B cell (primary cell): Measurements from ENCODE around the gene RAD51B. TPM values are rescaled to one million over a fixed set of nuclear protein-coding genes. Genes with fewer than 3 reads are reported as not detected.

Experiments used
- ATAC-seq: fragments of 200-7000 bp; cut with Tn5 transposase; one replicate; pipeline ENCODE4 v1.10.0; 2021; ENCODE audit warnings: low read depth, mild to moderate bottlenecking, moderate number of reproducible peaks, moderate library complexity
- CTCF ChIA-PET: fragments of 350-600 bp; sonication (Branson Sonifier 250); formaldehyde crosslinking; loops from one replicate; lab custom pipeline; 2021; ENCODE audit warnings: antibody characterized with exemption, inconsistent platforms; lab: Charles Lee
- POLR2A ChIA-PET: fragments of 350-600 bp; sonication (Branson Sonifier 250); formaldehyde crosslinking; loops from one replicate; lab custom pipeline; 2021; ENCODE audit warnings: antibody characterized with exemption; lab: Charles Lee
- DNase-seq: peaks from one replicate; pipeline ENCODE4 v3.0.0; 2013
- H2AFZ ChIP-seq: 2 replicates; pipeline ENCODE4 v1.6.1; 2012; ENCODE audit warnings: mild to moderate bottlenecking, low read depth, low read length; ENCODE audit not compliant: insufficient read depth, poor library complexity, severe bottlenecking
- H3K27ac ChIP-seq, 2 donors: 1 replicate in 1 of 2; 2 replicates in 1 of 2; pipeline ENCODE4 v1.5.1; 2012 to 2013; ENCODE audit warnings: low read length in 2 of 2, mild to moderate bottlenecking in 2 of 2, moderate library complexity in 1 of 2
- H3K27me3 ChIP-seq, 4 experiments: fragments of 200-600 bp in 1 of 4; sonication (generic) in 1 of 4; replicated peaks in 1 of 4; 1 replicate in 2 of 4; 2 replicates in 2 of 4; pipeline versions ENCODE4 v1.6.1 to v1.7.0; 2013 to 2016; ENCODE audit warnings: low read length in 3 of 4, mild to moderate bottlenecking in 2 of 4, mixed read lengths in 1 of 4, moderate library complexity in 1 of 4; ENCODE audit not compliant: insufficient read depth in 4 of 4, control insufficient read depth in 3 of 4; ENCODE audit errors: control extremely low read depth in 1 of 4
- H3K36me3 ChIP-seq, 2 experiments: replicated peaks in 1 of 2; 1 replicate in 1 of 2; 2 replicates in 1 of 2; pipeline versions ENCODE4 v1.6.1 to v1.7.1; 2013; ENCODE audit warnings: low read length in 1 of 2; ENCODE audit not compliant: insufficient read depth in 2 of 2, control insufficient read depth in 1 of 2; ENCODE audit errors: control extremely low read depth in 1 of 2, extremely low read depth in 1 of 2
- H3K4me1 ChIP-seq, 2 donors: fragments of 200-600 bp in 1 of 2; sonication (generic) in 1 of 2; 1 replicate in 1 of 2; 2 replicates in 1 of 2; pipeline versions ENCODE4 v1.5.1 to v1.6.1; 2013 to 2017; ENCODE audit warnings: low read length in 2 of 2; ENCODE audit not compliant: control insufficient read depth in 2 of 2, insufficient read depth in 2 of 2
- H3K4me2 ChIP-seq: replicated peaks from 2 replicates; pipeline ENCODE3; 2012; ENCODE audit warnings: mild to moderate bottlenecking, low read depth, low read length; ENCODE audit not compliant: poor library complexity, severe bottlenecking
- H3K4me3 ChIP-seq, 5 experiments: fragments of 200-600 bp in 1 of 5; sonication (generic) in 1 of 5; 1 replicate in 3 of 5; 2 replicates in 2 of 5; pipeline versions ENCODE4 v1.5.1 to v1.7.0; 2011 to 2016; ENCODE audit warnings: low read length in 4 of 5, mild to moderate bottlenecking in 4 of 5, low read depth in 2 of 5, control low read depth in 1 of 5, moderate library complexity in 1 of 5; ENCODE audit not compliant: insufficient read depth in 1 of 5; ENCODE audit errors: control extremely low read depth in 1 of 5, extremely low read depth in 1 of 5
- H3K79me2 ChIP-seq: fragments of 200-600 bp; sonication (generic); one replicate; pipeline ENCODE4 v1.6.0; 2016; ENCODE audit warnings: low read length; ENCODE audit not compliant: control insufficient read depth, insufficient read depth
- H3K9ac ChIP-seq: fragments of 200-600 bp; sonication (generic); 2 replicates; pipeline ENCODE4 v1.6.1; 2017; ENCODE audit warnings: mild to moderate bottlenecking, low read length, moderate library complexity
- H3K9me3 ChIP-seq, 3 donors: one replicate each; pipeline versions ENCODE4 v1.6.1 to v1.7.1; 2013; ENCODE audit warnings: low read length in 2 of 3; ENCODE audit not compliant: control insufficient read depth in 2 of 3, insufficient read depth in 1 of 3; ENCODE audit errors: control extremely low read depth in 1 of 3
- H4K20me1 ChIP-seq: 2 replicates; pipeline ENCODE4 v1.6.0; 2012; ENCODE audit warnings: mild to moderate bottlenecking, low read length; ENCODE audit not compliant: insufficient read depth, control insufficient read depth, poor library complexity, severe bottlenecking
- H3K27ac Mint-ChIP-seq: one replicate; pipeline ENCODE4 v1.8.0; 2021; ENCODE audit warnings: mixed read lengths
- H3K27me3 Mint-ChIP-seq: one replicate; pipeline ENCODE4 v1.8.0; 2021; ENCODE audit warnings: mixed read lengths
- H3K4me1 Mint-ChIP-seq: one replicate; pipeline ENCODE4 v1.8.0; 2021; ENCODE audit warnings: mixed read lengths
- H3K4me3 Mint-ChIP-seq: one replicate; pipeline ENCODE4 v1.8.0; 2021; ENCODE audit warnings: mixed read lengths
- H3K9me3 Mint-ChIP-seq: one replicate; pipeline ENCODE4 v1.8.0; 2022; ENCODE audit warnings: mixed read lengths; ENCODE audit not compliant: insufficient read depth
- EZH2 ChIP-seq: IDR thresholded peaks from 2 replicates; pipeline ENCODE4 v1.6.1; 2012; ENCODE audit warnings: borderline replicate concordance, low read depth, mild to moderate bottlenecking, moderate library complexity, low read length; ENCODE audit not compliant: insufficient read depth, poor library complexity, severe bottlenecking
- WGBS: methylation state at CpG from one replicate; pipeline ENCODE4 v1.1.5; 2013; ENCODE audit warnings: missing lambda C conversion rate; ENCODE audit not compliant: insufficient coverage; 5-methylcytosine and 5-hydroxymethylcytosine counted together
- intact Hi-C: fragments of 100-400 bp; cut with micrococcal nuclease; formaldehyde crosslinking; loops from one replicate; pipeline ENCODE4 v1.10.0; 2022
- polyA plus RNA-seq: library from polyadenylated mRNA; depleted of rRNA; stranded (reverse); fragments of >200 nt; gene quantifications from 2 replicates; pipeline ENCODE4 v1.2.3, GENCODE V29; 2012
- total RNA-seq, 2 donors: library from RNA; stranded (reverse); fragments of 120-200 nt in 1 of 2; gene quantifications; 1 replicate in 1 of 2; 2 replicates in 1 of 2; pipeline versions ENCODE4 v1.2.3 to v1.2.4, GENCODE V29; 2013 to 2022
- TF ChIP-seq, protein P1 (sequence below): fragments of 200-600 bp; IDR thresholded peaks from one replicate; pipeline ENCODE4 v1.8.0; 2022; ENCODE audit warnings: antibody characterized with exemption, mild to moderate bottlenecking

Gene RAD51B
- total and polyA plus RNA-seq, 2 donors (not counting 1 experiment from before 2014, with no cell fraction given): 6.5 to 60.6 TPM

DNA sequence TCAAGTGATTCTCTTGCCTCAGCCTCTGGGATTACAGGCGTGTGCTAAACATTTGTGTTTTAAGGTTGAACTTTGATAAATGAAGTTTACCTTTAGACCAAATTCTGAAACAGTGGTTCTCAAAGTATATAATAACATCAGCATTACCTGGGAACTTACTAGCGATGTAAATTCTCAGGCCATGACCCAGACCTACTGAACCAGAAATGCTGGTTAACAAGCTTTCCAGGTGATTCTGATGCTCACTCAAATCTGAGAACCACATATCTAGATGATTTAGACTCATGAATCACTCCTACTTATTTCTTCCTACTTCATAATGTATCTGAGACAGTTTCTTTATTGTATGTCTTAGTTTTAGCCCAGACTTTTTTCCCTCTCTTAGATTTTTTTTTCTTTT lies 43.6 kb downstream of the RAD51B start:
- Histone ChIP-seq H3K4me1 (no peaks in the 10 kb centered on the region), H3K9me3 (no peaks in the 10 kb centered on the region), H4K20me1 (no peaks in the 10 kb centered on the region), H3K4me3 (no peak overlapping the region), H2AFZ (no peak overlapping the region), H3K27me3 (no peaks in the 10 kb centered on the region), H3K27ac (no peak overlapping the region), H3K79me2 (no peaks in the 10 kb centered on the region), H3K4me2 (no peak overlapping the region), H3K9ac (no peak overlapping the region), H3K36me3 (peaks cover 0 to 4% of the 10 kb centered on the region in 2 experiments)
- H3K9me3 Mint-ChIP-seq: no peaks in the 10 kb centered on the region
- intact Hi-C loops: no loop called here
- ChIA-PET CTCF (interaction anchor here (0.7 kb wide), 1 partner anchor 1196 kb away, joined by 3 read pairs; no protein-coding TSS in a partner anchor), POLR2A (no interaction called here)
- no CpG with 5 or more reads among the region's 2 CpGs for WGBS
- no peak for DNase-seq
- ATAC-seq: no peak
- TF ChIP-seq EZH2: no peak
- TF ChIP-seq, protein P1, sequence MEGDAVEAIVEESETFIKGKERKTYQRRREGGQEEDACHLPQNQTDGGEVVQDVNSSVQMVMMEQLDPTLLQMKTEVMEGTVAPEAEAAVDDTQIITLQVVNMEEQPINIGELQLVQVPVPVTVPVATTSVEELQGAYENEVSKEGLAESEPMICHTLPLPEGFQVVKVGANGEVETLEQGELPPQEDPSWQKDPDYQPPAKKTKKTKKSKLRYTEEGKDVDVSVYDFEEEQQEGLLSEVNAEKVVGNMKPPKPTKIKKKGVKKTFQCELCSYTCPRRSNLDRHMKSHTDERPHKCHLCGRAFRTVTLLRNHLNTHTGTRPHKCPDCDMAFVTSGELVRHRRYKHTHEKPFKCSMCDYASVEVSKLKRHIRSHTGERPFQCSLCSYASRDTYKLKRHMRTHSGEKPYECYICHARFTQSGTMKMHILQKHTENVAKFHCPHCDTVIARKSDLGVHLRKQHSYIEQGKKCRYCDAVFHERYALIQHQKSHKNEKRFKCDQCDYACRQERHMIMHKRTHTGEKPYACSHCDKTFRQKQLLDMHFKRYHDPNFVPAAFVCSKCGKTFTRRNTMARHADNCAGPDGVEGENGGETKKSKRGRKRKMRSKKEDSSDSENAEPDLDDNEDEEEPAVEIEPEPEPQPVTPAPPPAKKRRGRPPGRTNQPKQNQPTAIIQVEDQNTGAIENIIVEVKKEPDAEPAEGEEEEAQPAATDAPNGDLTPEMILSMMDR: no peak
- H3K27me3 Mint-ChIP-seq: no peaks in the 10 kb centered on the region
- no peak overlapping the region for H3K4me3 Mint-ChIP-seq
- H3K4me1 Mint-ChIP-seq: no peaks in the 10 kb centered on the region
- no peak overlapping the region for H3K27ac Mint-ChIP-seq

GRCh38 chr14:67875175-67876006 lies 55.8 kb downstream of the RAD51B start:
- H3K9me3 Mint-ChIP-seq: no peaks in the 10 kb centered on the region

More at GRCh38 chr14:67875175-67876006, 55.8 kb downstream of the RAD51B start:
- Histone ChIP-seq H3K9ac (no peak overlapping the region), H3K9me3 (no peaks in the 10 kb centered on the region), H3K27ac (no peak overlapping the region), H2AFZ (no peak overlapping the region), H3K36me3 (no peaks in the 10 kb centered on the region), H3K4me2 (no peak overlapping the region), H3K27me3 (no peaks in the 10 kb centered on the region), H3K4me3 (no peak overlapping the region), H4K20me1 (no peaks in the 10 kb centered on the region), H3K4me1 (no peaks in the 10 kb centered on the region), H3K79me2 (no peaks in the 10 kb centered on the region)
- TF ChIP-seq, protein P1: no peak
- TF ChIP-seq EZH2: no peak
- no CpG with 5 or more reads among the region's 3 CpGs for WGBS
- ChIA-PET CTCF (interaction anchor here (0.9 kb wide), 1 partner anchor 38 kb away, joined by 4 read pairs; no protein-coding TSS in a partner anchor), POLR2A (no interaction called here)
- Mint-ChIP-seq H3K27me3 (no peaks in the 10 kb centered on the region), H3K27ac (no peak overlapping the region), H3K4me3 (no peak overlapping the region), H3K4me1 (no peaks in the 10 kb centered on the region)
- intact Hi-C loops: no loop called here
- DNase-seq (no peak), ATAC-seq (no peak)
